HG03196 (cell line): ENCODE data around the gene PDE4D.

Experiments used
- ATAC-seq: cut with Tn5 transposase; IDR thresholded peaks from one replicate; pipeline ENCODE4 v1.9.1; 2021; ENCODE audit not compliant: unreplicated experiment

Gene PDE4D

GRCh38 chr5:59661954-59662615 is 231.4 kb downstream of the PDE4D start:
- ATAC-seq, result no peak

- no peak for ATAC-seq
These were observed 232.2 kb downstream of the PDE4D start for GRCh38 chr5:59661311-59661710.

DNA sequence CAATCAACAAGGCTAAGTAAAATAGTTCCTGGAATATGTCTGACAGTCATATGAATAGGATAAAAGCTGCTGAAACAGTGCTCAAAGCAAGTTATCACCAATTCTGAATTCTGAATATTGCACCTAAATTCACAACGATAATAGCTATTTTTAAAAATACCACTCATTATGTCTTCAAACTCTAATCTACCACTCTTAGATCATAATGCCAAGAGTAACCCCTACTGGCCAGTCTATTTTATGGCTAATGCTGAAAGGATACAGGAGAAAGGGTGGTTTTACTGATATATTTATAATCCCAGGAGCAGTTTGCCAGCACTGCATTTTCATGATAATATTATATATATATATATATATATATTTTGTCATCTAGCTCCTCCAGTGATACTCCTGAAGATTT is 232.8 kb downstream of the PDE4D start:
- no peak for ATAC-seq

DNA sequence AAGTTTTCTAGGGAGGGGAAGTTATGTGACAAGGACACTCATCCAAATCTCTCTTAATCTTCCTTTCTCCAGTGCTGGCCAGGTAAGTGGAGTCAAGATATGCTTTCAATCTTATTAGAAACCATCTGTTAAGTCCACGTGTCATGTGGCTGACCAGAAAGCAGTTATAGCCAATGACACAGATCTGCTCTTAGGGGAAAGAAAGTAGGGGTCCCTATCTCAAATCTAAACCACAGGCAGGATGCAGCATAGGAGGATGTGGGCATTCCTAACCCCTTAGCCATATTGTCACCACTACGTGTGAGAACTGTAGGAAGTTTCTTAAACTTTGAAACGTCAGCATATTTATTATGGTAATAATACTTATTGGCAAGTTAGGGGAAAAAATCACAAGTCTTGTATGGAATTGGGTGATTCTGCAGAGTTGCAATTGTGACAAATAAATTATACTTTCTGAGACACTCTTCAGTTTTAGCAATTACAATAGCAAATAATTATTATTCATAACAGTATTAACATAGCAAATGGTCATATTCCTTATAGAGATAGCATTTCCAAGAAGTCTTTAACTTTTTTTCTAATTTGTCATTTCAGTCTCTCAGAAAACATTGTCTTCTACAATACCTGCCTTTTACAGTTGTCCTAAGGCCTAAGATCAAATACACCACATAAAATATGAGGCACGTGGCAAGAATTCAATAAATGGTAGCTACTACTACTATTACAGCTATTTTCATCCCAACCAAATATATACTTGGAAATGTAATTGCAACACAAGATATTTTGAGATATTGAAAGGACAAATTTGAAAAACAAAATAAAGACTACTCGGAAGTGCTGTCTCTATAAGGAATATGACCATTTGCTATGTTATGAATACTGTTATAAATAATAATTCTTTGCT is 236.9 kb downstream of the PDE4D start:
- no peak for ATAC-seq

- no peak for ATAC-seq
These were observed 237.7 kb downstream of the PDE4D start for GRCh38 chr5:59655693-59656309.

GRCh38 chr5:59654691-59655090 is 238.8 kb downstream of the PDE4D start:
- ATAC-seq, result no peak

- ATAC-seq, result no peak
These were observed 241.1 kb downstream of the PDE4D start for GRCh38 chr5:59652449-59652848.

DNA sequence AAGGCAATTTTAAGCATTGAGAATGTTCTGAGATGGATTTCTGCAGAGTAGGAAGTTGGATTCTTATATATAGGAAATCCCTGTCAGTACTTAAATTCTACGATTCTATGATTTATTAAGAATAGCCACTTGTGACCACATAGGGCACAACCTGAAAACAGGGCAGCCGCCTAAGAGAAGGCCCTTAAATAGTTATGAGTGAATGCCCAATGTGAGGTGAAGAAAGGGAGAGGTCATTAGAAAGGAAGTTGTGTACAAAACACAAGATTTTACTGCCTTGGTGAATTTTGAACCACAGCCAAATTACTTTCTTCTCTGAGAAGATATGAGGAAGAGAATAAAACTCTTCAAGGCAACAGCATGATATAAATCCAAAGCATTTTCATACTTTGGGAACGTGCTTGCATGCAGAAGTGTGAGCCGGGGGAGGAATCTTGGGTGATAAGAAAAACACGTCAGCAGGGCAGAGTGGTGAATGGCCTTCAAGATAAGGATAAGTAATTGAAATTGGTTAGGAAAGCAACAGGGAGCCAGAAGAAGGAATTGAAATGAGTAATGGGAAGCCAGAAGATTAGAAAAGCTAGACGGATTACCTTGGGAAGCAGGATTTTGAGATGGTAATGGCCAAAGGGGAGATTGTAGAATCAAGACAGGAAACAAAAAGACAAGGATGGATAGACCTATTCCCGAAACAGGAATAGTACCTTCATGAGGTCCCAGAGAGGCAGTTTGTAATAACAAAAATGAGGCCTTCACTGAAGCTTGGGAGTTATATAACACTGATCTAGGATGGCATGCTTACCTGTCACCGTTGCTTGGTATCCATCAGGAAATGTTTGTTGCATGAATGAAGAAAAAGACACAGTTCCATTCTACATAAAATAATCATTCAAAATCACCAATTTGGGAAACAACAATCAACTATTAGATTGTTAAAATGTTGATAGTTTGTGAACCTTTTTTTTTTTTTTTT is 244.3 kb downstream of the PDE4D start:
- ATAC-seq, result no peak

GRCh38 chr5:59648038-59648831 is 245.3 kb downstream of the PDE4D start:
- ATAC-seq, result no peak

DNA sequence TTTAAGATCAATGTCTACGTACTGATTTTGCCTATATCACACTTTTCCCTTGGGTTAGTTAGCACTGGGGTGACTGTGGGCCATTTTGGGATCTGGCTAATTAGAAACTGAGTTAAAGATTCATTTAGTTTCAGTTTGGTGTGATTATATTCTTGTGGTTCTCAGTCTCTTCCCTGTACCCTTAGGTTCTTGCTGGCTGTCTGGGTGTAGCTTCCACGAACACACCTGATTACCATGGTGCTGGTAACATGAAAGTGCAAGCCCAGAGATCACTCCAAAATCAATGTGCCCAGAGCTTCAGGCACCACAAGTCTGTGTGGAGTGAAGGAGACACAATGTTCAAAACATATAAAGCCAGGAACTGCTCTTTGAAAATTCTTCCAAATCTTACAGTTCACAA is 248.1 kb downstream of the PDE4D start:
- no peak for ATAC-seq

GRCh38 chr5:59640411-59640810 is 253.1 kb downstream of the PDE4D start:
- ATAC-seq, result no peak

- ATAC-seq, result no peak
These were observed 255.5 kb downstream of the PDE4D start for GRCh38 chr5:59637884-59638580.

DNA sequence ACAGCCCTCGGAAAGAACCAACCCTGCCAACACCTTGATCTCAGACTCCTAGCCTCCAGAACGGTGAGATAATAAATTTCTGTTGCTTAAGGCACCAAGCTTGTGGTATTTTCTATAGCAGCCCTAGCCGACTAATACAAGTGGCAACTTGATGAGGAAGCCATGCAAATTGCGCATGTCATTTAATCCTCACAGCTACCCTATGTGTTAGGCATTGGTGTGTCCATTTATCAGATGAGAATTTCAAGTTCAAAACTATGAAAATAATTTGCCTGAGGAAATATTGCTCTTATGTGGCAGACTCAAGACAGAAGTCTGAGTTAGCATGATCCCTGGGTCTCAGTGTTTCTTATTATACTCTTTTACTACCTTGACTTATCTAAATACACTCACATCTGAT is 264.0 kb downstream of the PDE4D start:
- ATAC-seq, result no peak

GRCh38 chr5:59628062-59628828 is 265.3 kb downstream of the PDE4D start:
- ATAC-seq, result no peak

DNA sequence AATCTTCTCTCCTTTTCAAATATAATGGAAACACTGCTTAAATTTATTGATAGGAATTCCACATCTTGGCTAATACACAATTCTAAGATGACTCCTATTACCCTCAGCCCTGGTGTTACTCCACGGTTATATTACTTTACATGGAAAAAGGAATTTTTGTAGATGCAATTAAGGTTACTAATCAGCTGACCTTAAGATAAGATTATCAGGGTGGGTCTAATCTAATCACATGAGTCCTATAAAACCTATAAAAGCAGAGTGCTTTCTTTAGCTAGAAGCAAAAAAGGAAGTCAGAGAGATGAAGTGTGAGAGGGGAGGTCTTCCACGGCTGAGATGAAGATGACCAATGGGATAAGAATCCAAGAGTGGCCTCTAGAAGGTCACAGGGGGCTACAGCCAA is 268.6 kb downstream of the PDE4D start:
- no peak for ATAC-seq

DNA sequence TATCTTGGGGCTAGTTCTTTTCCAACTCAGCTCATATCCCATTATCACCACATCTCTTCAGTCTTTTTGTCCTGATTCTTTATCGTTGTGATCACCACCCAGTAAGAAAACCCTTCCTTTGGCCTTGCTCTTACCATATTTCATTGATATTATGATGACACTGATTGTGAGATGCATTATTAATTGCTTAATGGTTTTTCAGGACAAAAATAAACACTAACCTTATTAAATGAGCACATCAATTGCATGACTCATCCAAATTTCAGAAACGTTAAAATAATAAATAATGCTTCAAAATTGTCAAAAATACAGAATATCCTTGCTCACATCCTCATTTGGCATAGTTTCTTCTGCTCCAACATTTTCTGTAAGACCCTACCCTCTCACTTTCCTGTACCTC is 270.7 kb downstream of the PDE4D start:
- ATAC-seq, result no peak

GRCh38 chr5:59621477-59621876 is 272.0 kb downstream of the PDE4D start:
- ATAC-seq, result no peak

GRCh38 chr5:59620535-59621212 is 272.9 kb downstream of the PDE4D start:
- ATAC-seq, result no peak
